SHP77 treated with DMSO at 0.1 percent for 48 hours (cell line): ENCODE results near the gene URM1.
"Not testable (repeated sequence)": the region's sequence is repeated elsewhere in the genome, so short reads cannot be mapped to it uniquely, and the experiment has no call there.

Experiments used
- DNase-seq: peaks from one replicate; lab custom pipeline; 2025; lab: John Stamatoyannopoulos, UW

The URM1 gene

GRCh38 chr9:128370752-128371629, at the start of gene URM1:
Gene URM1 (plus strand): TSS chr9:128371374. CDS start chr9:128371381, 7 bp downstream.
- peak; percentile 85 for DNase-seq

GRCh38 chr9:128321879-128322403, 49.2 kb upstream of the URM1 start:
- no peak for DNase-seq

GRCh38 chr9:128322404-128323211, 48.6 kb upstream of the URM1 start, which contains the start of the genes COQ4 and TRUB2:
Gene COQ4 (plus strand): TSS chr9:128322839. CDS start chr9:128322859, 20 bp downstream.
Gene TRUB2 (minus strand): TSS chr9:128322447. CDS start chr9:128322408, 39 bp downstream.
- peak; percentile 83 for DNase-seq

- no peak for DNase-seq
Measured at GRCh38 chr9:128323212-128323730, 47.9 kb upstream of the URM1 start.

GRCh38 chr9:128323791-128324190, 47.4 kb upstream of the URM1 start:
- DNase-seq = no peak

GRCh38 chr9:128324401-128324800, 46.8 kb upstream of the URM1 start:
- no peak for DNase-seq

GRCh38 chr9:128325629-128326028, 45.5 kb upstream of the URM1 start:
- no peak for DNase-seq

GRCh38 chr9:128333451-128333869, 37.7 kb upstream of the URM1 start:
- DNase-seq = no peak

- no peak for DNase-seq
Measured at GRCh38 chr9:128335161-128335560, 36.0 kb upstream of the URM1 start.

- no peak for DNase-seq
Measured at GRCh38 chr9:128335914-128336313, 35.3 kb upstream of the URM1 start.

GRCh38 chr9:128337936-128338335, 33.2 kb upstream of the URM1 start:
- no peak for DNase-seq

- not testable (repeated sequence) for DNase-seq
Measured at GRCh38 chr9:128338852-128339614, 32.1 kb upstream of the URM1 start.

GRCh38 chr9:128339761-128340690, 31.1 kb upstream of the URM1 start, which contains the start of gene SLC27A4:
Gene SLC27A4 (plus strand): TSS chr9:128340527. CDS start chr9:128343133, 2,606 bp downstream.
- DNase-seq = peak; percentile 49

- no peak for DNase-seq
Measured at GRCh38 chr9:128340691-128341434, 30.3 kb upstream of the URM1 start.

- peak; percentile 46 for DNase-seq
Measured at GRCh38 chr9:128341435-128341849, 29.7 kb upstream of the URM1 start.

- DNase-seq = no peak
Measured at GRCh38 chr9:128342971-128343680, 28.0 kb upstream of the URM1 start.

- no peak for DNase-seq
Measured at GRCh38 chr9:128343855-128344254, 27.3 kb upstream of the URM1 start.

GRCh38 chr9:128344931-128345605, 26.1 kb upstream of the URM1 start:
- DNase-seq = no peak
